Cortex of kidney (tissue), 1 donor: ENCODE results near the gene LY6G5B.
"Not testable (repeated sequence)": the region's sequence is repeated elsewhere in the genome, so short reads cannot be mapped to it uniquely, and the experiment has no call there.

ENCODE experiments used
- DNase-seq: peaks from one replicate; lab custom pipeline; 2025; lab: John Stamatoyannopoulos, UW

LY6G5B gene

DNA sequence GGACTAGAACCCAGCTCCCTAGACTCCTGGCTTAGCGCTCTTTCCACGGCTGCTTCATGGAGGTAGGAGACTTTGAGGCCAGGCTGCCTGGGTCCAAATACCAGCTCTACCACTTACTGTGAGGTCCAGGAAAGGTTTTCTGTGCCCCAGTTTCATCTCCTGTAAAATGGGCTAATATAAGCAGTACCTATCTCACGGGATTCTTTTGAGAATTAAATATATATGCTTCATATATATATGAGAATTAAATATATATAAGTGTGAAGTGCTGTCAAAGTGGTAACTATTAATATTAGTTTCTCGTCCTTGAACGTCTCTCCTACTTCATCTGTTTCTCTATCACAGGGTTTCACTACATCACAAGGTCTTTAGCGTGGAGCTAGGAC lies 21.3 kb downstream of the LY6G5B start:
- DNase-seq: no peak

DNA sequence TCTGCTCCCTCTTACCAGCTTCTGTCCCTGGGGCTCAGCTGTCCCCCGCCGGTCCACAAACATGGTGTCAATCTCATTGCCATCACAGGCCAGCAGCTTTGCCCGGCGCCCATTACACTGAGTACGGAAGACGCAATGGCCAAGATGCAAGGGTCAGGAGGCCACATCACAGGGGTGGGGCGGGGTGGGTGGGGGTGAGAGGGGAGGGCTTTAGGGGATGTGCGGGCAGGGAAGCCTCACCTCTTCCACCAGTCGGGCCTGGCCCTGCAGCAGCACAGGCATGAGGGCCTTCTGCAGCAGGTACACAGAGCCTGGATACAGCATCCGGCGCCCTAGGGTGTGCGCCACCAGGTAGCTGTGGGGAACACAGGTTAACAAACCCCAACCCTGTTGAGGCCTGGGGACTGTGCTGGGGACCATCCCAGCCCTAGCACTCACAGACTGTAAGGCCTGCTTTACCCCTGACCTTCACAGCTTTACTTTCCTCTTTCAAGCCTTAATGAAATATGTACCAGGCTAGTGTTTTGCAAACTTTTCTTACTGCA lies 21.9 kb downstream of the LY6G5B start:
- DNase-seq: no peak

- DNase-seq: no peak
Observed at GRCh38 chr6:31692353-31692752, 22.6 kb downstream of the LY6G5B start.

- DNase-seq: no peak
Observed at GRCh38 chr6:31692886-31693285, 23.1 kb downstream of the LY6G5B start.

- no peak for DNase-seq
Observed at GRCh38 chr6:31693535-31693934, 23.8 kb downstream of the LY6G5B start.

- no peak for DNase-seq
Observed at GRCh38 chr6:31697555-31697954, 27.8 kb downstream of the LY6G5B start.

DNA sequence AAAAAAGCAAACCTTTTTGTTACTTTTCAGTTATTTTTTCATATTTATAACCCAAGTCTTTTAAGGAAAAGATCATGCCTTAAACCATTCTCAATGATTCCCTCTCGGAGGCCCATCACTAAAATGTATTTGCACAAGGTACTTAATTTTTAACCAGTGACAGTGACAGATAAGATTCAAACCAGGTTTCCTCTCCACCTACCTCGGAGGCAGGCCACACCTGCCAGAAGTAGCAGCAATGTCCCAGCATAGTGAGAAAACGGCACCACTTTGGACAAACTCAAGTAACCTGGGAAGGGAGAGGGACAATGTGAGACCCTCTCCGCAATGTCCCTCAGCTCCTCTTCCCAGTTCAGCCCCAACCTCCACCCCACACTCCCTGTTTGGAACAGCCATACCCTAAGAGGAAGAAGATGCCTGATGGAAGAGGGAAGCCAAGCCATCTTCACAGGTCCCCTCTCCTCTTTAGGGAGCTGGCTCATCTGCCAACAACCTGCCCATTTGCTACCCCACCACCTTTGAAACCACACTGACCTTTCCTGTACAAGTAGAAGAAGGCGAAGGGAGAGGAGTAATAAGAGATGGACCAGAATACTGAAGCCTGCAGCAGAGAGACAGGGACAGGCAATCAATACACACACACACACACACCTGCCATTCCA lies 31.1 kb downstream of the LY6G5B start:
- DNase-seq: no peak

DNA sequence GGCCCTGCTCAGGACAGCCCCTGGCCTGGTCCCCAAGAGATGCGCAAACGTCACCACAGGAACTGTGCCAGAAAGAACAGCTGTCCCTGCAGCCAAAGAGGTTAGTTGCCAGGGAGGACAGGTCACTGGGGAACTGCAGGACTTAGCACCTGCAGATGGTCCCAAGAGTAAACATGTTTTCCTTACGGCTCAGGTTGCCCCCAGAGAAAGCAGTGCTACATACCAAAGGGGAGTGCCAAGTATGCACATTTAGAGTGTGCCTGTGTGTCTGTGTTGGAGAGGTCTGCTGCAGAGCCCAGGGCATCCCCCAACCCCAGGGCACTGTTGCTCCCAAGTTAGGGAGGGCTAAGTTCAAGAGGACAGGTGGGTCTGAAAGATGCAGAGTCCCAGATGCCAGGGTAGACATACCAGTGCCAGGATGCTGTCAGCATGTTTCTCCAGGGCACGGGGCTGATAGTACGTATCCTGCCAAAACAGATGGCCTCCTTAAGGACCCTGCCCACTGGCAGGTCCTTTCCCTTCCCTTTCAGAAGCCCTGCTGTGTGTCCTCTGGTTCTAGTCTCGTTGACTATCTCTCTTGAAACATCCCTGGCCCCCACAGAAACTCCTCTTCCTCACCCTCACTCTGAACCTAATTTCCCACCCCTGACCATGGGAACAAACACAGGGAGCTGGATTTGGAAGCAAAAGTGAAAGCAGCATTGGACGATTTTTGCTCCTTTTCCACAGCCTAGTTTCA lies 32.1 kb downstream of the LY6G5B start:
- DNase-seq: no peak

- no peak for DNase-seq
Observed at GRCh38 chr6:31702405-31702818, 32.6 kb downstream of the LY6G5B start.

- DNase-seq: peak; percentile 48
Observed at GRCh38 chr6:31702819-31703716, 33.3 kb downstream of the LY6G5B start, which contains the start of gene ABHD16A. TSS of gene ABHD16A (minus strand) at chr6:31703324. CDS start at chr6:31703281, 43 bp downstream.

DNA sequence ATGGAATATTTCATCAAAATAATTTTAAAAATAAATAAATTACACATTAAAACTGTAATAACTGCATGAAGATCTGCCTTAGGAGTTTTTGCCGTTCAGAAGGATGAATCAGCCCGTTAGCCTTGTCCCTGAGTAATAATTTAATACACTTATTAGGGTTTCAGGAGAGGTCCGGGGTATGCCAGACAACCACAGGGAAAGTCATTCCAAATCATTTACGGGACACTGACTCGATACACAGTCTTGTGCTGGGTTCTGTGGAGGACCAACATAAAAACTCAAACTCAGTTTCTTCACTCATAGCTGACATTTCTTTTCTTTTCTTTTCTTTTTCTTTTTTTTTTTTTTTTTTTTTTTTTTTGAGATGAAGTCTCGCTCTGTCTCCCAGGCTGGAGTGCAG lies 36.2 kb downstream of the LY6G5B start:
- DNase-seq: no peak

DNA sequence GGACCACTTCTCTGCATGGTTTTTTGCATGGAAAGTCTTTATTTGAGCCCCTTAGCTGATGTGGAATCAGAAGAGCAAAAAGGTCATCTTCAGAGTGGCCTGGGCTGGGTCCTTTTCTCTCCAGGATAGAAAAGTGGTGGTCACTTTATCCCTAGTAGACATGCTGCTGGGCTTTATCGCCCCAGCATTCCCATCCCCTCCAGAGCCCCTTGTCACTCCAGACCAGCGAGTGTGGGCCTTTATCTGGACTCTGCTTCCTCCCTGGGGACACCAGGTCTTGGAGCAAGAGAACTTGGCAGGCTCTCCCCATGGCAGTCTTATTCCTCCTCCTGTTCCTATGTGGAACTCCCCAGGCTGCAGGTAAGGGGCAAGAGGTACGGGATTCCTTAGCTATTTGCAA lies 36.8 kb downstream of the LY6G5B start, which contains the start of gene LY6G6F:
TSS of gene LY6G6F (plus strand) at position 268 of the 400 bp plus-strand sequence. CDS start at position 309, 41 bp downstream.
- no peak for DNase-seq

GRCh38 chr6:31707701-31708100 lies 37.9 kb downstream of the LY6G5B start:
- DNase-seq: no peak

- DNase-seq: no peak
Observed at GRCh38 chr6:31708224-31708623, 38.4 kb downstream of the LY6G5B start.

GRCh38 chr6:31709157-31709556 lies 39.4 kb downstream of the LY6G5B start:
- DNase-seq: not testable (repeated sequence)

GRCh38 chr6:31710523-31711219 lies 40.9 kb downstream of the LY6G5B start:
- no peak for DNase-seq

DNA sequence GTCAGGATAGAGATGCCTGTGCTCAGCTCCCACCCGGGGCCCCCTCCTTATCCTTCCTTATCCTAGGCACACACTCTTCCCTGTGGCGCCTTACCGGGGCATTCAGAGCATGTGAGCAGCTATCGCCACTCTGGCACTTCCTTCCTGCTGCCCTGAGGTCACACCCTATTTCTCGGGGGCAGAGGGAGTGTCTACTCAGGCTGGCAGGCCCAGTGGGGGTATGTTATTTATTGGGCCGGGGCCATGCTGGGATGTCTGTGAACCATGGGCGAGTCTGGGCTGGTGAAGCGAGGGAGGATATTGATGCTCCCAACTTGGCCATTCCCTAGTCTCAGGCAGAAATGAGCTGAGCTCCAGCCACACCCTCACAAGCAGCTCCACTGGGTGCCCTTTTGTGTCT lies 41.5 kb downstream of the LY6G5B start:
- DNase-seq: no peak

- DNase-seq: no peak
Observed at GRCh38 chr6:31712296-31712695, 42.5 kb downstream of the LY6G5B start.

- DNase-seq: no peak
Observed at GRCh38 chr6:31713465-31713864, 43.7 kb downstream of the LY6G5B start.

- DNase-seq: no peak
Observed at GRCh38 chr6:31713991-31714684, 44.4 kb downstream of the LY6G5B start.
